ENCODE data around the gene PXDN. TPM values are rescaled to one million over a fixed set of nuclear protein-coding genes. Genes with fewer than 3 reads are reported as not detected.
A peak's percentile ranks its signal among the peaks of the same experiment; 100 is the strongest.

PXDN gene
- total RNA-seq, 1 experiment from 2014 or later: 0.25 TPM

GRCh38 chr2:1729242-1729641, 15.1 kb downstream of the PXDN start:
- Histone ChIP-seq H3K4me3 (ENCODE audit: low read depth, low read length) (no peak overlapping the region), H3K36me3 (ENCODE audit: control insufficient read depth, insufficient read depth, low read length) (no peaks in the 10 kb centered on the region), H3K4me1 (no peaks in the 10 kb centered on the region), H3K27me3 (replicated peaks; ENCODE audit: control insufficient read depth, insufficient read depth, low read length) (no peaks in the 10 kb centered on the region), H3K9me3 (peaks cover 10% of the 10 kb centered on the region; the same call in 1 of the 2 replicates)
- peak in 1 of 2 experiments; percentile 4 for DNase-seq
- ChIA-PET POLR2A (no interaction called here), CTCF (no interaction called here)
- no peak overlapping the region for H3K27ac Mint-ChIP-seq (ENCODE audit: unreplicated experiment)
- no peak overlapping the region for H3K4me3 Mint-ChIP-seq (ENCODE audit: unreplicated experiment)
- no peaks in the 10 kb centered on the region for H3K27me3 Mint-ChIP-seq (ENCODE audit: insufficient read depth, unreplicated experiment)
- no peak for TF ChIP-seq CTCF (IDR thresholded peaks at IDR 0.05; ENCODE audit: insufficient read depth in 1 of 2, low read depth in 1 of 2, low read length in 1 of 2, severe bottlenecking in 1 of 2, unreplicated experiment in 1 of 2)
- intact Hi-C loops (cut with micrococcal nuclease; ENCODE audit: unreplicated experiment): no loop called here
- no TSS peak for BruUV-seq (replicated peaks)
- peaks cover 6% of the 10 kb centered on the region for H3K4me1 Mint-ChIP-seq (ENCODE audit: low read depth, unreplicated experiment)
- H3K36me3 Mint-ChIP-seq (ENCODE audit: insufficient read depth, unreplicated experiment): no peaks in the 10 kb centered on the region
- peaks cover 12% of the 10 kb centered on the region for H3K9me3 Mint-ChIP-seq (ENCODE audit: unreplicated experiment)

DNA sequence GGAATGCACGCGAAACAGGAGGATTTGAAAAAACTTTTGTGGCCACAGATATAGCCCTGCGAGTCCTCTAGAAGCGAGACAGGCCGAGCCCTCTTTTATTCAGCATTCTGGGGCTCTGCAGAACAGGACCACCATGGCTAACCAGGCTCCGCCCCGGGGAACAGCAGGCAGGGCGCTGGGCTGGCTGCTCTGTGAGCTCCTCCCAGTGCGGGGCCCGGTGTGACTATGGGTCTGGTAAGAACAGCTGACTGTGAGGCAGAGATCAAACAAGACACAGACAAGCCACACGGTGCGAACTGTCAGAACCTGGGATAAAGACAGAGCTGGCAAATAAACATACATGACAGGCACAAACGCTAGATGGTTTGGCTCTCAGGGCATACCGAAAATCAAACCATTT, 15.5 kb downstream of the PXDN start:
- peak in 1 of 2 experiments; percentile 23 for DNase-seq
- H3K27ac Mint-ChIP-seq (ENCODE audit: unreplicated experiment): no peak overlapping the region
- no peak for TF ChIP-seq CTCF (IDR thresholded peaks at IDR 0.05; ENCODE audit: insufficient read depth in 1 of 2, low read depth in 1 of 2, low read length in 1 of 2, severe bottlenecking in 1 of 2, unreplicated experiment in 1 of 2)
- Histone ChIP-seq H3K4me1 (no peaks in the 10 kb centered on the region), H3K9me3 (peaks cover 6% of the 10 kb centered on the region; the same call in 1 of the 2 replicates), H3K4me3 (ENCODE audit: low read depth, low read length) (no peak overlapping the region), H3K27me3 (replicated peaks; ENCODE audit: control insufficient read depth, insufficient read depth, low read length) (no peaks in the 10 kb centered on the region), H3K36me3 (ENCODE audit: control insufficient read depth, insufficient read depth, low read length) (no peaks in the 10 kb centered on the region)
- no peaks in the 10 kb centered on the region for H3K36me3 Mint-ChIP-seq (ENCODE audit: insufficient read depth, unreplicated experiment)
- intact Hi-C loops (cut with micrococcal nuclease; ENCODE audit: unreplicated experiment): no loop called here
- no peak overlapping the region for H3K4me3 Mint-ChIP-seq (ENCODE audit: unreplicated experiment)
- no peaks in the 10 kb centered on the region for H3K27me3 Mint-ChIP-seq (ENCODE audit: insufficient read depth, unreplicated experiment)
- POLR2A ChIA-PET: no interaction called here
- peaks cover 12% of the 10 kb centered on the region for H3K9me3 Mint-ChIP-seq (ENCODE audit: unreplicated experiment)
- peaks cover 6% of the 10 kb centered on the region for H3K4me1 Mint-ChIP-seq (ENCODE audit: low read depth, unreplicated experiment)
- BruUV-seq (replicated peaks): no TSS peak
- CTCF ChIA-PET: no interaction called here

DNA sequence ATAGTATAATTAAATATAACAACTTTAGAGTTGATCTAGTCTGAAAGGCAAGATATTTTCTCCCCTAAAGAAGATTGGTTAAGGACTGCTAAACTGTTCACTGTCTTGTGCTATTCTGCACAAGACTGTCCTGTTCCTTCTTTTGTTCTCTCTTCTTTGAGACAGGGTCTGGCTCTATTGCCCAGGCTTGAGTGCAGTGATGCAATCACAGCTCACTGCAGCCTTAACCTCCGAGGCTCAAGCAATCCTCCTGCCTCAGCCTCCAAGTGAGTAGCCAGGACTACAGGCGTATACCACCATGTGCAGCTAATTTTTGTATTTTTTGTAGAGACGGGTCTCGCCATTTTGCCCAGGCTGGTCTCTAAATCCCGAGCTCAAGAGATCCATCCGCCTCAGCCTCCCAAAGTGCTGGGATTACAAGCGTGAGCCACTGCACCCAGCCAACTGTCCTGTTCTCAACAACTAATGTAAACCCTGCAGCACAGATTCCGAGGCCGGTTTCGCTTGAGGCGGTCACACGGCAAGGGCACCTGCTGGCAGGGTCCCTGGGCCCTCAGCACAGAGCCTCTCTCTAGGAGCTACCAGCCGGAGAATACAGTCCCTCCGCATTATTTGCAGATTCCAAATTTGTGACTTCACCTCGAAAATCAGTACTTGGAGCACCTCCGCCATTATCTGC, 16.4 kb downstream of the PXDN start:
- H3K27me3 ChIP-seq (replicated peaks; ENCODE audit: control insufficient read depth, insufficient read depth, low read length): no peaks in the 10 kb centered on the region
- H3K36me3 ChIP-seq (ENCODE audit: control insufficient read depth, insufficient read depth, low read length): no peaks in the 10 kb centered on the region
- Mint-ChIP-seq H3K27ac (ENCODE audit: unreplicated experiment) (no peak overlapping the region), H3K4me3 (ENCODE audit: unreplicated experiment) (no peak overlapping the region), H3K9me3 (ENCODE audit: unreplicated experiment) (peaks cover 9% of the 10 kb centered on the region), H3K36me3 (ENCODE audit: insufficient read depth, unreplicated experiment) (no peaks in the 10 kb centered on the region), H3K27me3 (ENCODE audit: insufficient read depth, unreplicated experiment) (no peaks in the 10 kb centered on the region), H3K4me1 (ENCODE audit: low read depth, unreplicated experiment) (peaks cover 6% of the 10 kb centered on the region)
- H3K9me3 ChIP-seq: peaks cover 4% of the 10 kb centered on the region; the same call in 1 of the 2 replicates
- no peaks in the 10 kb centered on the region for H3K4me1 ChIP-seq
- peak in 1 of 2 experiments; percentile 10 for DNase-seq
- BruUV-seq (replicated peaks): no TSS peak
- ChIA-PET CTCF (no interaction called here), POLR2A (no interaction called here)
- intact Hi-C loops (cut with micrococcal nuclease; ENCODE audit: unreplicated experiment): no loop called here
- no peak overlapping the region for H3K4me3 ChIP-seq (ENCODE audit: low read depth, low read length)
- TF ChIP-seq CTCF (IDR thresholded peaks at IDR 0.05; ENCODE audit: insufficient read depth in 1 of 2, low read depth in 1 of 2, low read length in 1 of 2, severe bottlenecking in 1 of 2, unreplicated experiment in 1 of 2): no peak
